Ovary (tissue), 9 donors: Measurements from ENCODE around the gene FOCAD. TPM values are rescaled to one million over a fixed set of nuclear protein-coding genes. Genes with fewer than 3 reads are reported as not detected.

ENCODE experiments used
- DNase-seq, 5 donors: peaks; one replicate each; pipeline ENCODE4 v3.0.0-alpha.2; 2019 to 2020
- H3K27ac ChIP-seq, 2 donors: fragments of 200-600 bp; one replicate each; pipeline versions ENCODE4 v1.5.1 to v1.8.0; 2019 to 2022
- H3K27me3 ChIP-seq: fragments of 200-600 bp; one replicate; pipeline ENCODE4 v1.8.0; 2022
- H3K36me3 ChIP-seq: fragments of 200-600 bp; sonication (generic); one replicate; pipeline ENCODE4 v1.5.1; 2019
- H3K4me1 ChIP-seq: one replicate; pipeline ENCODE4 v1.8.1; 2013; ENCODE audit warnings: mild to moderate bottlenecking, moderate library complexity; ENCODE audit not compliant: insufficient read depth
- H3K4me3 ChIP-seq: fragments of 200-600 bp; sonication (generic); one replicate; pipeline ENCODE4 v1.5.1; 2017
- H3K9me3 ChIP-seq, 2 donors: fragments of 200-600 bp in 1 of 2; sonication (generic) in 1 of 2; one replicate each; pipeline versions ENCODE4 v1.5.1 to v1.8.1; 2013 to 2019; ENCODE audit warnings: mild to moderate bottlenecking in 1 of 2, moderate library complexity in 1 of 2
- CTCF ChIP-seq, 3 donors: fragments of 450-650 bp in 2 of 3; fragments of 200-600 bp in 1 of 3; IDR thresholded peaks; one replicate each; pipeline versions ENCODE4 v1.5.1 to v1.8.0; 2016 to 2022; ENCODE audit warnings: antibody characterized with exemption in 3 of 3, mild to moderate bottlenecking in 1 of 3
- EP300 ChIP-seq: sonication (generic); formaldehyde crosslinking; IDR thresholded peaks from one replicate; pipeline ENCODE4 v1.6.1; 2017; ENCODE audit warnings: antibody characterized with exemption
- POLR2A ChIP-seq: fragments of 450-650 bp; IDR thresholded peaks from one replicate; pipeline ENCODE4 v1.6.1; 2017; ENCODE audit warnings: antibody characterized with exemption, mild to moderate bottlenecking, moderate library complexity
- WGBS, 3 donors: extraction: QIAGEN DNeasy Blood & Tissue Kit in 1 of 3; methylation state at CpG; one replicate each; pipeline versions ENCODE4 v1.1.5 to v1.1.7; 2013 to 2017; 5-methylcytosine and 5-hydroxymethylcytosine counted together
- intact Hi-C, 4 donors: fragments of 100-400 bp; cut with DNase I; formaldehyde crosslinking; loops; one replicate each; pipeline versions ENCODE4 v1.11.0 to v1.15.1; 2022 to 2023
- polyA plus RNA-seq, 2 donors: library from polyadenylated mRNA; stranded (reverse); fragments of 200-250 nt in 1 of 2; fragments of 350-450 nt in 1 of 2; fragmentation: Illumina TruSeq in 1 of 2; extraction: RNeasy Lipid Tissue Mini Kit (QIAGEN cat#74804) in 1 of 2; gene quantifications; one replicate each; pipeline ENCODE4 v1.2.3, GENCODE V29; 2013 to 2014
- total RNA-seq, 7 donors: library from RNA; depleted of rRNA in 2 of 7; stranded (reverse); fragments of >200 nt in 2 of 7; fragmentation: NEBNext Ultra II Directional in 3 of 7; extraction: Animal tissue kit (Norgen Biotek cat#: 25700) in 3 of 7; gene quantifications; one replicate each; pipeline versions ENCODE4 v1.1.0 to v1.2.4, GENCODE V29; 2016 to 2023
- donor health status: DM: no; HTN: no; CAD: no; lungs with moderate emphysema.
- donor health status: DM: no; HTN: no; CAD: no.
- donor health status: Bipolar disorder and iron deficiency.
- donor health status: DM: yes; HTN: yes; CAD: no.
- donor health status: DM: no; HTN: no; CAD: no.
- donor health status: DM: yes; HTN: yes; CAD: no.

FOCAD gene
- total and polyA plus RNA-seq, 9 donors: 5.4 to 39.2 (median 22.2) TPM

- H3K4me3 ChIP-seq: no peak overlapping the region
These were observed 256.6 kb downstream of the FOCAD start for GRCh38 chr9:20940447-20941173.

GRCh38 chr9:20941174-20941690 is 257.2 kb downstream of the FOCAD start:
- 5 to 6% (median 6%) methylated on average over 7 of the region's 7 CpGs for WGBS, 3 donors
- Histone ChIP-seq H3K36me3 (no peaks in the 10 kb centered on the region), H3K27ac (no peak overlapping the region), H3K4me3 (no peak overlapping the region), H3K4me1 (no peaks in the 10 kb centered on the region), H3K9me3 (no peaks in the 10 kb centered on the region), H3K27me3 (no peaks in the 10 kb centered on the region)
- intact Hi-C loops: loop anchor here (5.0 to 10.0 kb wide), 5 partner anchors 316 to 1014 kb away; partner anchors contain the start of gene MLLT3 (in 2 of the 4)
- TF ChIP-seq EP300 (no peak), CTCF (IDR thresholded peaks at IDR 0.05) (peak; percentile 60 to 85 (median 75))
- DNase-seq: peak; percentile 29 to 50 (median 41)

More at GRCh38 chr9:20940447-20941173, 256.6 kb downstream of the FOCAD start:
- WGBS, 3 donors: 59 to 67% (median 63%) methylated on average over 3 of the region's 3 CpGs
- no peaks in the 10 kb centered on the region for H3K36me3 ChIP-seq
- DNase-seq: no peak
- H3K9me3 ChIP-seq: no peaks in the 10 kb centered on the region
- intact Hi-C loops: loop anchor here (5.0 to 10.0 kb wide), 5 partner anchors 316 to 1013 kb away; partner anchors contain the start of gene MLLT3 (in 2 of the 4)
- H3K4me1 ChIP-seq: no peaks in the 10 kb centered on the region
- no peaks in the 10 kb centered on the region for H3K27me3 ChIP-seq
- TF ChIP-seq POLR2A (no peak), CTCF (IDR thresholded peaks at IDR 0.05) (no peak), EP300 (no peak)
- no peak overlapping the region for H3K27ac ChIP-seq

- no peaks in the 10 kb centered on the region for H3K27me3 ChIP-seq
- 87 to 89% (median 88%) methylated on average over 10 of the region's 10 CpGs for WGBS, 3 donors
- no peak overlapping the region for H3K27ac ChIP-seq
- H3K4me3 ChIP-seq: no peak overlapping the region
- no peak for DNase-seq
- intact Hi-C loops: loop anchor here (5.0 to 10.0 kb wide), 5 partner anchors 320 to 1017 kb away; partner anchors contain the start of gene MLLT3 (in 2 of the 4)
- TF ChIP-seq EP300 (no peak), POLR2A (no peak), CTCF (IDR thresholded peaks at IDR 0.05) (no peak)
- H3K36me3 ChIP-seq: no peaks in the 10 kb centered on the region
- no peaks in the 10 kb centered on the region for H3K9me3 ChIP-seq
- no peaks in the 10 kb centered on the region for H3K4me1 ChIP-seq
These were observed 260.4 kb downstream of the FOCAD start for GRCh38 chr9:20944507-20944906.

- Histone ChIP-seq H3K4me1 (no peaks in the 10 kb centered on the region), H3K27ac (no peak overlapping the region), H3K27me3 (no peaks in the 10 kb centered on the region), H3K36me3 (no peaks in the 10 kb centered on the region), H3K4me3 (no peak overlapping the region), H3K9me3 (no peaks in the 10 kb centered on the region)
- 86 to 95% (median 90%) methylated on average over 3 of the region's 3 CpGs for WGBS, 3 donors
- DNase-seq: no peak
- intact Hi-C loops: loop anchor here in 1 of 4 donors (10.0 kb wide), 1 partner anchor 320 kb away; the partner anchor contains the start of gene MLLT3
- TF ChIP-seq EP300 (no peak), CTCF (IDR thresholded peaks at IDR 0.05) (no peak), POLR2A (no peak)
These were observed 261.2 kb downstream of the FOCAD start for GRCh38 chr9:20945269-20945668.
